Neural progenitor cell (in vitro differentiated cells): ENCODE results near the gene SLC2A6.

Experiments used
- CTCF ChIP-seq: fragments of 200-600 bp; sonication (generic); IDR thresholded peaks from 2 replicates; pipeline ENCODE4 v1.5.1; 2017; ENCODE audit warnings: antibody characterized with exemption, mild to moderate bottlenecking
- EZH2 ChIP-seq: fragments of 200-600 bp; sonication (generic); IDR thresholded peaks from 2 replicates; pipeline ENCODE4 v1.6.1; 2017; ENCODE audit warnings: antibody characterized with exemption, mild to moderate bottlenecking, moderate library complexity

- no peak for TF ChIP-seq CTCF
- no peak for TF ChIP-seq EZH2
Measured at GRCh38 chr9:133520121-133520835, 41.4 kb upstream of the SLC2A6 start.
